GM18870 (cell line): ENCODE data around the gene ELF5.

ENCODE experiments used
- ATAC-seq: cut with Tn5 transposase; IDR thresholded peaks from one replicate; pipeline ENCODE4 v1.9.1; 2021; ENCODE audit warnings: moderate library complexity; ENCODE audit not compliant: unreplicated experiment

Gene ELF5

GRCh38 chr11:34513682-34514449, at the start of gene ELF5:
ELF5 (minus strand) TSS chr11:34513794; CDS start chr11:34505749, 8,045 bp downstream.
- ATAC-seq, result no peak

- no peak for ATAC-seq
Measured at GRCh38 chr11:34562976-34563375, 49.4 kb upstream of the ELF5 start.

DNA sequence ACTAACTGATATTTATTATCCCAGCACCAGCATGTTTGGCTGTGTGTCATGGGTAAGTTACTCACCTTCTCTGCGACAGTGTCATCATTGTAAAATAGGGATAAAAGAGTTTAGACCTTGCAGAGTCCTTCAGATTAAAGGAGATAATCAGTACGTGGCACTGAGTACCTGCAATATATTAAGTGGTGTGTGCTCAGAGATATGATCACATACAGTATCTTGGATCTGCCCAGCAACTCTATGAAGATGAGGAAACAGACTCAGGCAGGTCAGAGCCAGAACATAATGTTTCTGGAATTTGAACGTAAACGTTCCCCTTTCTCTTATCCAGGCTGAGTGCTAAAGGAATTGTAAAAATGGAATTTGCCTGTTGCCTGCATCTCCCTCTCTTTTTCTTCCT, 46.9 kb upstream of the ELF5 start:
- no peak for ATAC-seq

- ATAC-seq, result no peak
Measured at GRCh38 chr11:34558673-34559072, 45.1 kb upstream of the ELF5 start.

DNA sequence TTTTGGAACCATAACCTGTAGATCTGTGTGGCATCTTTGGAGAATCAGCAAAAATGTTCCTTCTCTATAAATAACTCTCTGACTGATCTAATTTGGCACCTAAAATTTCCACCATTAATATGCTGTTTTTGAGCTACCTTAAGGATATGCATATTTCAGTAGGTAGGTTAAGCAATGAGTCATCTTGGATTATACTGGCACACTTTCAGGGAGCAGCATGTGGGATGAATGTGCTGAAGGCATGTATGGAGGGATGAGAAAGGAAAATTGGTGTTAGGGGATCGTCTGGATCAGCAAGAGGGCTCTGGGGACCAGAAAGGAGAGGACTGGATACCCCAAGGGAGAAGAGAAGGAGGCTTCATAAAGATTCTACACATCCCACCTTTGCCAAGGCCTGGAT, 44.6 kb upstream of the ELF5 start:
- no peak for ATAC-seq

DNA sequence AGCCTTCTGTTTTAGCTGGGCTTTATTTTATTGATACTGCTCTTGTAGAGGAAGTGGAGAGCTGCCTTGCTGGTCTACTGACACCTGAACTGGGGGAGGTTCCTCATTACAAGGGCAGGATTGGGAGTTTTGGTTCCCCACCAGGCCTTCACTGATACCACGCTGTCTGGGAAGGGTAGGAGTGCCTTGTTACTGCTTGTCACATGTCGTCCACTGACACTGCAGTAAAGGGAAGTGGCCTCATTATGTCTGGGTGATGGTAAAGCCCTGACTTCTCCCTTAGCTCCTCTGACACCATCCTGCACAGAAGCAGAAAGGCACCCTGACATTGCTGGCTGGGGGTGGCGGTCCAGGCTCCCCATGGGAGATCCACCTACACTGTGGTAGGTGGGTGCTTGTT, 38.7 kb upstream of the ELF5 start:
- ATAC-seq, result no peak

DNA sequence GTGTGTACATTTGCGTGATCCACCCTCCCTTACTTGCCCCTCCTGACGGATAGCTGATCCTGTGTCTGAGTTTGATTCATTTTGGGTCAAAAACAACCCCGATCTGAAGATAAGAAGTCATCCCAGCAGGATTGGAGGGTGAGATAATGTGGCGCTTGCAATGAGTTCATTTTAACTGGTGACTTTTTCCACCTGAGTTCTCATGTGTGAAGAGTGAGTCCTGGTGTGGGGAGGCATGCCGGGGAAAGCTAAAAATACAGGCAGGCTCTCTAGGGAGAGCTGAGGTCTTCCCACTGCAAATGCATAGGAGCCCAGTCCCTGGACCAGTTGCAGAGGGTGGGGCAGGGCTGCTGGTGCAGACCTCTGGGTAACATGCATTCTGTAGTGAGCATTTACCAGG, 35.7 kb upstream of the ELF5 start:
- ATAC-seq, result no peak

DNA sequence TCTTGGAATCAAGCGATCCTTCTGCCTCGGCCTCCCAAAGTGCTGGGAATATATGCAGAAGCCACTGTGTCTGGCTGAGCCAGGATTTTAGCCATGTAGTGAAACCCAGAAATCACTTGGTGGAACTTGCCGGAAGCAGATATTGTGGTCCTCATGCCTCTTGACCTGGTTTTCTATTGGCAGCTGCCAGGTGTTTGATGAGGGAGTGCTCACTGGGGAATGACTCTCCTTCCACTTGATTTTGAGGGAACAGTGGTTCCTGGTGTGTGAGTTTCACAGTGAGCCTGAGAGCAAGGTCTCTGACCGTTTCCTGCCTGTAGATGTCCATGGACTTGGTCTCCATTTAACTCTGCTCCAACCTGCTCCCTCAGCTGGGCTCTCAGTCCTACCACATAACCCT, 34.7 kb upstream of the ELF5 start:
- ATAC-seq, result no peak

- ATAC-seq, result no peak
Measured at GRCh38 chr11:34546511-34547209, 33.1 kb upstream of the ELF5 start.

DNA sequence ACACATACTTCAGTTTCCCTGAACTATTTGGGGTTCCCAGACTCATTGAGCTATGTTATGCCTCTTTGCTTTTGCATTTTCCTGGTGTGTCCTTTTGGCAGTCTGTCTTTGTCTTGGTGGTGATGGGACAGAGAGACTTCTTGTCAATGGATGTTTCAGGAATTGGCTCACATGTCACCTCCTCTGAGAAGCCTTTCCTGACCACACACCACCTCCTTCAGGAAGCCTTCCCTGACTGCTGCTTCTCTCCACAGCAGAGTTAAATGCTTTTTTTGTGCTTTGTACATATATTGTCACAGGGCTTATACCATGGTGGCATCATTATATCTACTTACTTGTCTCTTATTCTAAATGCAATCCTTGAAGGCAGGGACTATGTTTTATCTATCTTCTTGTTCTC, 28.5 kb upstream of the ELF5 start:
- no peak for ATAC-seq

DNA sequence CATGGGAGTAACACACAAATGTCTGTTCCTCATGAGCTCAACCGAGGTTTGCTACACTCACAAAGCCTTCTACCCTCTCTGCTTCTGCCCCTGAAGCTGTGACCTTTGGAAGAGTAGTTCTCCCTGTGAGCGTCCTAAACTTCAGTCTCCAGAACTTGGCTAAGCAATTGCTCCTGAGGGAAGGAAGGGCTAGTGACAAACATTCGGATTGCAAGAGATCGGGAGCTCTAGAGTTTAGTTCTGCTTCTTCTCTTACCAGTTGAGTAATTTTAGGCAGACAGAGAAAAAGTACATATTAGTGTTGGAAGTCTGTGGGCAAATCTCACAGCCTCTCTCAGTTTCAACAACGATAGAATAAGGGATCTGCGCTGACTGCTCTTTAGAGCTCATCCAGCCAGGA, 27.3 kb upstream of the ELF5 start:
- ATAC-seq, result no peak

DNA sequence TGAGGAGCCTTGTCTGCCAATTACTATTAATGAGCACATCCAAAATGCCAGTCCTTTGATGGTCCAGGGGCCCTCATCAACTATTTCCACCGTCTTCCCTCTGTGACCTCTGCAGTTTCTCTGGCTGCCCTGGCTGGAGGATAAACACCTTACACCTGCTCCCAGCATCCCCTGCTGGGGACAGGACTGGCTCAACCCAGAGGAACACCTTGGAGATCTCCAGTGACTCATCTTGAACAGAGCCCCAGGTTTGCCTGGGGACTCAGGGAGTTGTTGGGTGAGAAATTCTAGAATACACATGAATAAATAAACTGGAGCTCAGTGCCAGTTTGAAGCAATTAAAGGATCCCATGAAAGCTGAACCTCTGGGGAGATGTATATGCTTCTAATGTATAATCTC, 24.0 kb upstream of the ELF5 start:
- no peak for ATAC-seq

GRCh38 chr11:34536056-34536455, 22.5 kb upstream of the ELF5 start:
- ATAC-seq, result no peak

- no peak for ATAC-seq
Measured at GRCh38 chr11:34534826-34535225, 21.2 kb upstream of the ELF5 start.

DNA sequence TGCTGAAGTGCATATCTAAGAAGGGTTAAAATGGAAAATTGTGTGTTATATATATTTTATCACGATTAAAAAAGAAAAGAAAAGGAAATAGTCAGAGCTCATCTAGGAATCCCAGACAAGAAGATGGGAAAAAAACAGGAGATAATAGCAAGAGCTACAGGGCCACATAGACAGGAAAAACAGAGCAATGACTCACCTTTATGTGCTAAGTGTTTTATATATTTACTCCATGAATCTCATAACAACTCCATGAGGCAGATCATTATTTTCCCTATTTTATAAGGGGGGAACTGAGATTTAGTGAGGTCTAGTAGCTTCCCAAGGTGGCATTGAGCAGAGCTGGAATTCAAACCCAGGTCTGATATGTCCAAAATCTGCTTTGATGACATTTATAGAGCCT, 18.1 kb upstream of the ELF5 start:
- ATAC-seq, result no peak

DNA sequence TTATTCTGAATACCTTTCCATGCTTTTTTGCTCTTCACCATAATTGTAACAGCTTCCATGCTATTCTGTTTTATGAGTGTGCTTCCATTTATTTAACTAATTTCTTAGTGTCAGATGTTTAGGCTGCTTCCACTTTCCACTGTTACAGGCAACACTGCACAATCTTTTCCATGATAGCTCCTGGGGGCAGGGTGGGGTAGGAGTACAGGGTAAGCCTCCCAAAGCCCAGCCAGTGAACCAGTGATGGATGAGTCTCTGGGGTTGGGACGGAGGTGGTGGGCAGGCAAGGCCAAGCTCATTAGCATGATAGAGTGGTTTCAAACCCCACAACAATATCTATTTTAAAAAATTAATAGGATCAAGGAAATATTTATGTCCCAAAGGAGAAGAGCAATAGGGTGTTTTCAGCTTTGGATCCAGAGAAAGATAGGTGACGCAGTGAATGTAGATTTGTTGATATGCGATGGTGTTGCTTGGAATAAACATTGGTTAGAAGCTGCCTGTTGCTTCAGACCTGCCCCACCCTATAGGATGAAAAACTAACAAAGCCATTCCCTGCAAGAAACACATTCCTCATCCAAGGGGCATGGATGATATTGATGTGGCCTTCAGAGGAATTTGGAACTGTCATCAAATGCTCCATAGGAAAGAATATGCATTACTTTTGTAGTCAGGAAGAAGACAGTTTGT, 17.1 kb upstream of the ELF5 start:
- ATAC-seq, result no peak

DNA sequence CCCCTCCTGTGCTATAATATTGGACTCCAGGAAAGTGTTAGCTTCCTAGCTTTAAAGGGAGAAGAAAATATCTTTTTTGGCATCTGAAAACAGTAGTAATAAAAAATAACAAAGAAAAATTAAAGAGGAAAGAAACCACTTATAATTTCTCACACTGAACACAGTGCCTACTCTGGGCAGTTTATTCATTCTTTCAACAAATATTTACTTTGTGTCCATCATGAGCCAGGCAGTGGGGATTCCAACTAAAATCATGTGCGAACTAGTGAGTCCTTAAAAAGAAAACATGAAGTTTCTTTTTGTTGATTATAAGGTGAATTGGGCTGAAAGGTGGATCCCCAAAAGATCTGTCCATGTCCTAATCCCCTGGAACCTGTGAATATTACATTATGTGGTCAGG, 16.0 kb upstream of the ELF5 start:
- ATAC-seq, result no peak

GRCh38 chr11:34528072-34528471, 14.5 kb upstream of the ELF5 start:
- no peak for ATAC-seq

DNA sequence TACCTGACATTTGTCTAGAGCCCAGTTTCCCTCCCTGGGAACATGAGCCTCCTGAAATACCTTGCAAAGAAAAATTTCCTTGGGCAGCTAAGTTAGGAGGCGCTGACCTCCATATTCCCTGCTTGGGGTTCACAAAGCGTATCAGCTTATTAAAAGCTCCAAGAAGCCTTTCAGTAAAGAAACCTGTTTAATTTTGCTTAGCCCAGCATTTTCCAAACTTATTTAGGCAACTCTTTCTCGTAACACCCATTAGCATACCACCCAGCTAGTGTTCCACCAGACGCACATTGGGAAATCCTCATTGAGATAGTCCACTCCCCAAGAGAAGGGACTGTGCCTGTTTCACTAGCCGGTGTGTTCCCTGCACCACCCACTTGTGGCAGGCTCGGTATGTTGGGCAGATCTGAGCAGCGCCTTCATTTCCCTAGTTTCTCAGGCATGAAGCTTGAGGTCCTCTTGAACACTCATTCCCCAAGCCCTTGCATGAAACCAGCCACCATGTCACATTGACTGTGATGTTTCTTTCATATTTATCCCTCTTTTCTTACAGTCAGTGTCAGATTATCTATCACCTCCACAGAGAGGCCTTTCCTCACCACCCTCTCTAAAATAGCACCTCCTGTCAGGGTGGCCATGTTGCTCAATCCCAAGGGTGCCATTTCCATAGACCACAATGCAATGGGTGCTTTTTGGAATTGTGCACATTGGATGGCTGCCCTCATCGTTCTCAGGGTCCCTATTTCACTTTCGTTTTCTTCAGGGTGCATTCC, 12.5 kb upstream of the ELF5 start:
- ATAC-seq, result no peak

DNA sequence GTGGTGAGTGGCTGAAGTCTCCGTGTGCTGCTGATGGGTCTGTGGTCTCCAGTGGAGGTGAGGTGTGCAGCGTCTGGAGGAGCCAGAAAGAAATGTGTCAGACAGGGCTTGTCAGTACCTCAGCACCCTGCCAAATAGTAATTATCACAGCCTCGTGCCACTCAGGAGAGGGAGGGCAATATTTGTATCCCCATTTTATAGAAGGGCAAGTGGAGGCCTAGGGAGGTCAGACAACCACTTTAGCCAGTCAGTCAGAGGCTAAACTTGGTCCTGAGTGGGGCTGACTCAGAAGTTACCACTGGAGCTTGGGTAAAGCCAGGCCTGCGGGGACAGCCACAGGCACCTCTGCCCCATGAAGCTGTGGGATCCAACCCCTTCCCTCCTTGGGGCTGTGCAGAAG, 11.5 kb upstream of the ELF5 start:
- ATAC-seq, result no peak

DNA sequence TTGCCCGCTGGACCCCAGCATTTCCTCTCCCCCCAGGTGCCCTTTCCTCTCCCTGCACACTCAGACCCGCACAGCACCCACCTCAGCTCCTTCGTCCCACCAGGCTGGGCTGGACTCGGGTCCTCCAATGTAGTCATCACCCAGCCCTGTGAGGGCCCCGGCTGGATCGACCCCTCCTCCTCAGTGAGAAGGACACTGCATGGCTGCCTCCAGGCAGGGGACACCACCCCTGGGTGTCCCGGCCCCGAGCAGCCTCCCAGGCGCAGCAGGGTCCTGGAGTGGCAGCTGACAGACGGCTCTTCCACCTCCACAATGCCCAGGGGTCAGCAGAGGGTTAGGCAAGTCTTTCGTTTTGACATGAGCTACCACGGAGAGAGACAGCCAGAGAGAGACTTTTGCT, 11.1 kb upstream of the ELF5 start:
- ATAC-seq, result no peak
